Embryonic facial prominence (tissue), 1 donor: ENCODE results near the gene L3MBTL1.

Experiments
- DNase-seq: peaks from one replicate; pipeline ENCODE4 v3.0.0-alpha.2; 2016; ENCODE audit errors: extremely low spot score

Gene L3MBTL1

GRCh38 chr20:43506238-43506637 is 1.3 kb upstream of the L3MBTL1 start:
- DNase-seq: no peak

- no peak for DNase-seq
Measured at GRCh38 chr20:43508106-43508505, 609 bp downstream of the L3MBTL1 start.

GRCh38 chr20:43508604-43509040 is 1.1 kb downstream of the L3MBTL1 start:
- no peak for DNase-seq

DNA sequence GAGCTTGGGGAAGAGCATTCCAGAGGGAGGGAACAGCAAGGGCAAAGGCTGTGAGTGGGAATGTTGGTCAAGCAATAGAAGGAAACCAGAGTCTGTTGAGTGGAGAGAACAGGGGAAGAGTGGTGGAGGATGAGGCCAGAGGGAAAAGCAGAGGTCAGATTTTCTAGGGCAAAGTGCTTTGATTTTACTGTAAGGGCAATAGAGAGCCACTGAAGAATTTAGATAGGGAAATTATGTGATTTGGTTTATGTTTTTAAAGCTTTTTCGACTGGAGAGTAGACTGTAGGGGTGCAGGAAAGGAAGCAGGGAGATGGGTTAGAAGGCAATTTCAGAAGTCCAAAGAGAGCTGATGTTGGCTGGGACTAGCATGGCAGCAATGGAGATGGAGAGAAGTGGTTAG is 4.4 kb downstream of the L3MBTL1 start:
- no peak for DNase-seq

GRCh38 chr20:43513372-43513930 is 6.0 kb downstream of the L3MBTL1 start:
- DNase-seq: no peak

- peak; percentile 79 for DNase-seq
Measured at GRCh38 chr20:43513931-43514647, 6.6 kb downstream of the L3MBTL1 start.

DNA sequence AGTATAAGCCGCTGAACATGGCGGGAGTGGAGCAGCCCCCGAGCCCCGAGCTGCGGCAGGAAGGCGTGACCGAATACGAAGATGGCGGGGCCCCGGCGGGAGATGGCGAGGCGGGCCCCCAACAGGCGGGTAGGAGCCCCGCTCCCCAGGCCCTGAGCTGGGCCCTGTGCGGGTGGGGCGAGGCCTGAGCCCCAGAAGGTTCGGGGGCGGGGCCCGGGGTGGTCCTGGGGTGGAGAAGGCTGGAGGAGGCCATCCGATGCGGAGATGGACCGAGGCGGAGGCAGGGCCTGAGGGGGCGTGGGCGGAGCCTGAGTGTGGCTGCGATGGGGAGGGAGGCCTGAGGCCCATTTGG is 7.1 kb downstream of the L3MBTL1 start:
- no peak for DNase-seq

DNA sequence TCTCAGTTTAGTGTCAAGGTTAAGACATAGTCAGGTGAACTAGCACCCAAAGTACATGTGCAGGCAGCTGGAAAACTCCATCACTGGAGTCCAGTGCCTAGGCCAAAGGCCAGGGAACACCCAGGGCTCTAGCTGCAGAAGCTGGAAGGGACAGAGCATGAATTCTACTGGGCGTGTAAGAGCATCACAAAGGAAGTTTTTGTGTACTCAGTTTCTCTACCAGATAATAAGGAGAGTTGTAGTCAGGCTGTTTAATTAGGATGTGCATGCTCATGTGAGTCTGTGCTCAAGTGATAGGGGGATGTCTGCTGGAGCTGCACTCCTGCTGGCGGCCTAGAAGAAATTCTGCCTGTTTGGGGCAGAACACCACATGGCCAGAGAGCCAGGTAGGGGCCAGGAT is 8.1 kb downstream of the L3MBTL1 start:
- no peak for DNase-seq

DNA sequence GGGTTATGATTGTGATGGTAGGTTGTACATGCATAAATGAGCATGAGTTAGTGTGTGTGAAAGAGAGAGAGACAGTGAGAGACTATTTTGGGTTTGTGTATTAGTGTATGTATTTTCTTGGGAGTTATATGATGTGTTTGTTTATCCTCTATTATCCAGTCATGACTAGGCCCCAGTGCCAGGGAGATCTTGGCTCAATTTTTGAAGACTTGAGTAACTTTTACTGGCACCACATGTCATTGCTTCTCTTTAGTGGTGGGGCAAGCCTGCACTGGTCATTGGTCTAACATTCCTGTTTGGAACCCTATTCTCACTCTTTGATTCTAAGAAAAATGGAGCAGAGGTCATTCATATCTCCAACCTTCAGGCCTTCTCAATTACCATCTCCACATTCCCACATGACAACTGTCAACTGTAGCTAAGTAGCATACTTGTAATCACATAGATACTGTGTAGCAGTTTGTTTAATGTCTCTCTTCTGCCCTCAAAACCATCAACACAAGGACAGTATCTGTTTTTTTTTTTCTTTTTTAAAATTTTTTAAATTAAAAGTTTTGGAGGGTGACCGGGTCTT is 8.8 kb downstream of the L3MBTL1 start:
- no peak for DNase-seq

DNA sequence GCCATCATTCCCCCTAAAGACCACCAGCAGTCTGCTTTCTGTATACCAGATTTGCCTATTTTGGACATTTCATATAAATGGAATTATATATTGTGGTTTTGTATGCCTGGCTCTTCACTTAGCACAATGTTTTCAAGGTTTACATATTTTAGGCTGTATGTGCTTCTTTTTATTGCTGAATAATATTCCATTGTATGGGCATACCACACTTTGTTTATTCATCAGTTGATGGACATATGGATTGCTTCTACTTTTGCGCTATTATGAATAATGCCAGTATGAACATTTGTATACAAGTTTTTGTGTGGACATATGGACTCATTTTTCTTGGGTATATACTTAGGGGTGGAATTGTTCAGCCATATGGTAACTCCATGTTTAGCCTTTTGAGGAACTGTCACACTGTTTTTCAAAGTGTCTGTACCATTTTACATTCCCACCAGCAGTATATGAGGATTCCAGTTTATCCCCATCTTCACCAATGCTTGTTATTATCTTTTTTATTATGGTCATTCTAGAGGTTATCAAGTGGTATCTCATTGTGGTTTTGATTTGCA is 12.7 kb downstream of the L3MBTL1 start:
- no peak for DNase-seq

GRCh38 chr20:43525021-43525420 is 17.5 kb downstream of the L3MBTL1 start:
- DNase-seq: no peak

DNA sequence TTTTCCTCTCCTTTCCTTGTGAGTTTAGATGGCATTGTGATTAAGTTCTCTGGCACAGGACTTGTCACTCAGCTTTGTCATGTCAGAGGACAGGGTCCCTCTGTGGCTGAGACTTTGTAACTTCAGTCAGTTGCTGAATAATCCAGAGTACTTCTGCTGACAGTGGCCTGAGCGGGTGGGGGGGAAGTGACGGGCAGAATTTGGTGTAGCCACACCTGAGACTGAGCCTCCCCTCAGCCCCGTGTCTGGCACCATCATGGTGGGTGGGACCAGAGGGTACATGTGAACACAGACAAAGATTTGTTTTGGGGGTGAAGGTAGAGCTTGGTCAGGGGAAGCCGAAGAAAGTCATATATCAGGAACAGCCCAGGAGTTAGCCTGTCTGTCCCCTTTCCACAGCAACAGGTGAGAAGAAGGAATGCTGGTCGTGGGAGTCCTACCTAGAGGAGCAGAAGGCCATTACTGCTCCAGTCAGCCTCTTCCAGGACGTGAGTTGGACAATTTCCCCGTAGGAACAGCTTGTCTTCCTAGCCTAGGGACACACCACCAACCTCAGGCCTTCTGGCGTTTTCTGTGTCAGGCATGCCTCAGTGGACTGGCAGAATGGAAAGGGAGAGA is 20.9 kb downstream of the L3MBTL1 start:
- no peak for DNase-seq

DNA sequence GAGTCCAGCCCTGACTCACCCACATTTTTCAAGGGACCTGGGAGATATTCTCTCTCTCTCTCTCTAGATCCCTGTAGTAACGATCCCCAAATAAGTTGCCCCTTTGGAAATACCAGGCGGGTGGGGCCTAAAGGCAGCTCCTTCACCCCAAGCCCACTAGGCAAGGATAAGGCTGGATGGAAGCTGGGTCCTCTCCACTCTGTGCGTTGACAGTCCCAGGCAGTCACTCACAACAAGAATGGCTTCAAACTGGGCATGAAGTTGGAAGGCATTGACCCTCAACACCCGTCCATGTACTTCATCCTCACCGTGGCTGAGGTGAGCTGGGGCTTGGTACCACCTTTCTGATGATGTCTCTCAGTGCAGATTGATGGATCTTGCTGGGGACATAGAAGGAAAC is 21.6 kb downstream of the L3MBTL1 start:
- DNase-seq: no peak

DNA sequence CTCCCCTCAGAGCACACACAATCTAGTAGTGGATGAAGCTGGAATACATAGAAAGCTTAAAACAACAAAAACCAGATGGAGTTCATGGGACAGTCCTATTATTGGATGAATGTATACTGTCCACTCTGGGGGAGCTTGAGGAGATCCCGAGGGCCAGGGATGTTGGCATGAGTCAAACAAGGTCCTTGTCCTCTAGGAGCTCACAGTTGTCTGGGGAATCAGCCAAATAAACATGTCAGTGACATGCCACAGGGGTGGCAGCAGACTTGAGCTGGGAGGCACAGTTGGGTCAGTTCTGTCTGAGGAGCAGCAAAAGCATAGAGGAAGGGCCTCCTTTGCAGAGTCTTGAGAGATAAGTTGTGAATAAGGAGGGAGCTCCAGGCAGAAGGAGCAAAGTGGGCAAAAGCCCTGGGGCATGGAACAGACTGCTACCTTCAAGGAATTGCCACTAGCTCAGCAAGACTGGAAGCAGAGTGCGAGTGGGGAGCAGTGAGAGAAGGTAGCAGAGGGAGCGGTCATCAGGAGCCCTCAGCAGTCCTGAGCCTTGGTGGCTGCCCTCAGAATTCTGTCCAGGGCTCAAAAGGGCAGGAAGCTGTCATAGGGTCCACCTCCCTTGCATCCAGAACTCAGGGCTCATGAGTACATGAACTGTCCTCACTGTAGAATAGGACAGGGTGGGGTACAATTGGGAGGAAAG is 22.1 kb downstream of the L3MBTL1 start:
- no peak for DNase-seq

DNA sequence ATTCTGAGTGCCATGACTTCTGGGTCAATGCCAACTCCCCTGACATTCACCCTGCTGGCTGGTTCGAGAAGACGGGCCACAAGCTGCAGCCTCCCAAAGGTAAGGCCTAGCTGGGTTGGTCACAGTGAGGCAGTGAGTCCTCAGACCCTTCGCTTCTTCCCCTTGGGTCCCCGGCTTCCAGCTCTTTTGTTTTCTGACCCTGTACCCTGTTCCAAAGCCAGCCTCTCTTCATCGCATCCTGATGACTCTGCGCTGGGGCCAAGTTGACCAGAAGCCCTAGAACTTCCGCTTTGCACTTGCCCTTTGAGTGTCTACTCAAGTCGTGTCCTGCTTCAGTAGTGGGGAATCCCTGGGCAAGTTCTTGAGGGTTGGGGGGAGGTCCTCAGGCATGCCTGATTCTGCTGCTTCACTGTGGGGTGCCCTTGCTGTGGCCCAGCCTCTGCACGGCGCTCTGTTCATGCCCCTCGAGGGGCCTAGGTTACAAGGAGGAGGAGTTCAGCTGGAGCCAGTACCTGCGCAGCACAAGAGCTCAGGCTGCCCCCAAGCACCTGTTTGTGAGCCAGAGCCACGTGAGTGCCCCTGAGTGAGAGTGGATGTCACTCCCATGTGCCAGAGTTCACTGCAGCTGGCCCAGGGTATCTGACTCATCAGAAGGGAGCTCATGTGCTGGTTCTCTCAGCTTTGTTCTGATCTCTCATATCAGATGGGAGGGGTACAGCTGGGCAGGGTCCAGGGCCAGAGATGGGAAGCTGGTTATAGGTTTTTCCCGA is 23.0 kb downstream of the L3MBTL1 start:
- no peak for DNase-seq

GRCh38 chr20:43531091-43531443 is 23.6 kb downstream of the L3MBTL1 start:
- DNase-seq: no peak

DNA sequence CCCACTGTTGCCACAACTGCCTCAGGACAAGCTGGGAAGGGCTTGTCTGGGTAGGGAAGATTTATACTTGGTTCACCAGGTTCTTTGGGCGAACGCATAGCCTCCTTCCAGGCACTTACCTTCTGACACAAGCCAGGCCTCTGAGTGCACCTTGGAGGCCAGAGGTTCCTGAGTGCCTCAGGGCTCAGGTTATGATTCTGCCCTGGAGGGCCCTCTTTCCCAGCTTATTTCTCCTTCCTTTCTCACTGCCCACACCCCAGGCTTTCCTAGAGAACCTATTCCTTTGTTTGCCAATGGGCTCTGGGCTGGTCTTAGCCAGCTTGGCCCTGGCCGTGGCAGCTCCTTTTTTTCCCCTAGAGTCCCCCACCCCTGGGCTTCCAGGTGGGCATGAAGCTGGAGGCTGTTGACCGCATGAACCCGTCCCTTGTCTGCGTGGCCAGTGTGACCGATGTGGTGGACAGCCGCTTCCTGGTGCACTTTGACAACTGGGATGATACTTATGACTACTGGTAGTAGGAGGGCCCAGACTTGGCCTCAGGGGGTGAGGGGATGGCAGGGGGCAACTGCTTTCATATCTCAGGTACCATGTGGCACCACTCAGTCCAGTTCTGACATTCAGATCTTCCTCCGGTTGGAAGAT is 25.0 kb downstream of the L3MBTL1 start:
- DNase-seq: no peak

DNA sequence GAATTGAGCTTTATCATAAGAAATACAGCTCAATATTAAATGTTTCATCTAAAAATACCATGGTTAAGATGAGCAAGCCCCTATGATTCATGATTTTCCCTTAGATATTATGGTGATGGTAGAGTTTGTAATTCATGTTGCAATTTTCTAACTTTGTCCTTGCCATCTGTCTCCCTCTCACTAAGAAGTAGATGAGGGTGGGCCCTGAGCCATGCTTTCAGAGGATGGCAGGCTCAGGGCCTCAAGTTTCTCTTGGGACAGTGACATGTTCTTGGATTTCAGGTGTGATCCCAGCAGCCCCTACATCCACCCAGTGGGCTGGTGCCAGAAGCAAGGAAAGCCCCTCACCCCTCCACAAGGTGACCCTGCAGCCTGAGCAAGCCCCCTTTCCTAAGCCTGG is 25.6 kb downstream of the L3MBTL1 start:
- no peak for DNase-seq

DNA sequence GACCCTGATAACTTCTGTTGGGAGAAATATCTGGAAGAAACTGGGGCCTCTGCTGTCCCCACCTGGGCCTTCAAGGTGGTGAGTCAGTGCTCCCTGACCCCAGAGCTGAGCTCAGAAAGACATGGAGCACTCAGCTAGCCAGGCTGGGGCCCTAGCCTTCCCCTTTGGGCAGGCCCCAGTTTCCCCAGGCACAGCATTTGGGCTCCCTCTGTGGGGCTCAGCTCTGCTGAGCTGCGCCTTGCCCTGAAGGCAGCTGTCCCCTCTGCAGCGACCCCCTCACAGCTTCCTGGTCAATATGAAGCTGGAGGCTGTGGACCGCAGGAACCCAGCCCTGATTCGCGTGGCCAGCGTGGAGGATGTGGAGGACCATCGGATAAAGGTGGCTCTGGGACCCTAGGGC is 26.5 kb downstream of the L3MBTL1 start:
- DNase-seq: no peak

- DNase-seq: no peak
Measured at GRCh38 chr20:43534791-43535350, 27.4 kb downstream of the L3MBTL1 start.
